ENCODE measurements around the gene MAPKAP1.
"Not testable (repeated sequence)": the region's sequence is repeated elsewhere in the genome, so short reads cannot be mapped to it uniquely, and the experiment has no call there.

MAPKAP1 gene

GRCh38 chr9:125574126-125574877 is 132.7 kb downstream of the MAPKAP1 start:
- TF ChIP-seq, protein P1, sequence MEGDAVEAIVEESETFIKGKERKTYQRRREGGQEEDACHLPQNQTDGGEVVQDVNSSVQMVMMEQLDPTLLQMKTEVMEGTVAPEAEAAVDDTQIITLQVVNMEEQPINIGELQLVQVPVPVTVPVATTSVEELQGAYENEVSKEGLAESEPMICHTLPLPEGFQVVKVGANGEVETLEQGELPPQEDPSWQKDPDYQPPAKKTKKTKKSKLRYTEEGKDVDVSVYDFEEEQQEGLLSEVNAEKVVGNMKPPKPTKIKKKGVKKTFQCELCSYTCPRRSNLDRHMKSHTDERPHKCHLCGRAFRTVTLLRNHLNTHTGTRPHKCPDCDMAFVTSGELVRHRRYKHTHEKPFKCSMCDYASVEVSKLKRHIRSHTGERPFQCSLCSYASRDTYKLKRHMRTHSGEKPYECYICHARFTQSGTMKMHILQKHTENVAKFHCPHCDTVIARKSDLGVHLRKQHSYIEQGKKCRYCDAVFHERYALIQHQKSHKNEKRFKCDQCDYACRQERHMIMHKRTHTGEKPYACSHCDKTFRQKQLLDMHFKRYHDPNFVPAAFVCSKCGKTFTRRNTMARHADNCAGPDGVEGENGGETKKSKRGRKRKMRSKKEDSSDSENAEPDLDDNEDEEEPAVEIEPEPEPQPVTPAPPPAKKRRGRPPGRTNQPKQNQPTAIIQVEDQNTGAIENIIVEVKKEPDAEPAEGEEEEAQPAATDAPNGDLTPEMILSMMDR (conservative IDR thresholded peaks at IDR 0.05): no peak
- no peak overlapping the region for H3K27ac ChIP-seq

DNA sequence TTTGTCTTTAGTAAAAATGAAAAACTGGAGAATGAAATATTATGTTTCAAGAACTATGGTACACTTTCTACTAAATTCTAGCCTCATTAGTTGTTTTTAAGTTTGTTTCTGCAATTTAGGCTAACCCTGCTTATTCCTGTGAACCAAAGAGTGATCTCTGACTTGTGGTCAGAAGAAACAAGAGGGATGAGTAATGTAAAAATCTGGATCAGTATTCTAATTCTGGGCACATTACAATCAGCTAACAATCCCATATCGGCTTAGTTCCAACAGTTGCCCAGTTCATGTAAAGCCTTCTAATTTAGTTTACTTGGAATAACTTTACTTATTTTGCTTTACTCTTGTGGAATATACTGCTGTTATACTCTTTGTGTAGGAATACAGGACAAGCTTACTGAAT is 134.5 kb downstream of the MAPKAP1 start:
- not testable (repeated sequence) for H3K27ac ChIP-seq

GRCh38 chr9:125571824-125572223 is 135.2 kb downstream of the MAPKAP1 start:
- H3K27ac ChIP-seq: not testable (repeated sequence)

GRCh38 chr9:125570246-125570645 is 136.8 kb downstream of the MAPKAP1 start:
- TF ChIP-seq, protein P1 (conservative IDR thresholded peaks at IDR 0.05): no peak
- no peak overlapping the region for H3K27ac ChIP-seq

DNA sequence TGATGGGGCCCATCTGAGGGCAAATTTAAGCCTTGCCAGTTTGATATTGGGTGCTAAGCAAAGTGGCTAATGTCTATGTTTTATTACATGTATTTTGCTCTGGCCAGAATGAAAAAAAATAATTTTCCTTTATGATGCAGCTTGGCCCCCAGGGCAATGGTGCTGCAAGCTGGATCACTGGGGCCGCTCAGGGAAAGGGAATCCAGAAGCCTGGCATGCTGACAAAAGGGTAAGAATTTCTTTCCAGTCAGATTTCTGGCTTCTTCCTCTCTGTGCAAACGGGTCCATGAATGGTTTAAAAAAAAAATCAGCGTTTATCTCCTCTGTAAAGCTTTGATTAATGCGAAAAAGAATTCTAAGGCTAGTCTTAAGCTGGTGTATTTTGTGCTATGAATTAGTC is 138.4 kb downstream of the MAPKAP1 start:
- H3K27ac ChIP-seq: no peak overlapping the region
- TF ChIP-seq, protein P1 (conservative IDR thresholded peaks at IDR 0.05): no peak

- H3K27ac ChIP-seq: not testable (repeated sequence)
These were observed 141.0 kb downstream of the MAPKAP1 start for GRCh38 chr9:125566051-125566450.

- TF ChIP-seq, protein P1 (conservative IDR thresholded peaks at IDR 0.05): no peak
- no peak overlapping the region for H3K27ac ChIP-seq
These were observed 141.9 kb downstream of the MAPKAP1 start for GRCh38 chr9:125565126-125565525.

GRCh38 chr9:125564631-125565030 is 142.4 kb downstream of the MAPKAP1 start:
- TF ChIP-seq, protein P1 (conservative IDR thresholded peaks at IDR 0.05): no peak
- no peak overlapping the region for H3K27ac ChIP-seq

DNA sequence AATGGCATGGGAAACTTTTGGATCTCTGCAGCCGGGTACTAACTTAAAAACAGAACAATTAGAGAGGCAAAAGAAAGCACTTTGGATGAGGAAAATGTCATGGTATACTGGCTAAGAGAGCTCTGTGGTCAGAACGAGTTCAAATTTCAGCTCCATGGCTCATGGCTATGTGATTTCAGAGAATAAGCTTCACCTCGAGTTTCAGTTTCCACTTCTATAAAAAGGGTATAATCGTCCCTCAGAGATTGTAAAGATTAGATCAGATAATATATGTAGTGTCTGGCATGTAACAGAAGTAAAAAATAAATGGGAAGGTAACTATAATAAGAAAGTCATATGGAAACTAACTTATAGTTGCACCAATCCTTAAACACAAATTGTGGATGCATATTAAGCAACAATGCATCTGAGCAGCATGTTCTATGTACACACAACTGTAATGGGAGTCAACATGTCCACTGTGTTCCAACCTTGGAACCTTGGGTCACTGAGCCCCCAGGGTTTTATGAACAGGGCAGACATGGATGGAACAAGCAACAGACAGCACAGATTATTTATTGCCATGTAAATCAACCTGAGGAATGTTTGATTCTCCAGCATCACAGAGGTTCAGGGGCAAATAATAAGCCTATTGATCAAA is 145.4 kb downstream of the MAPKAP1 start:
- H3K27ac ChIP-seq: no peak overlapping the region
- TF ChIP-seq, protein P1 (conservative IDR thresholded peaks at IDR 0.05): no peak

Measured in VCaP (cell line).